ENCODE measurements around the gene CAPN9.

DNA sequence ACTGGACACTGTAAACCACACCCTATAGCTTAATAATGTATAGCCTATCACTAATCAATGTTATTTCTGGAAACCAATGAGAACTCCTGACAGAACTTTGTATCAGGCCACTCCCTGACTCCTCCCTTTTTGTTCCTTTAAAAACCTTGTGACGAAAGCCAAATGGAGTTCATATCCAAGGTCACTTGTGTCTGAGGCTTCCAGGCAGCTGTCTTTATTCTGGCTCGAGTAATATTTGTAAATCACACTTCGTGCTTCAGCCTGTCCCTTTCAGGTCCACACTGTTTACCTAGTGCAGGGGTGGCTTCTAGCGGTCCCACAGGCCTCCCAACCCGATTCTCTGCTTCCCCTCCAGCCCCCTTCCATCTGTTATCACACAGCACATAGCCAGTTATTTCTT is 16.2 kb upstream of the CAPN9 start:
- no peak for TF ChIP-seq ZNF561 (tag by site-specific recombination; IDR thresholded peaks at IDR 0.05; ENCODE audit: borderline replicate concordance)
- TF ChIP-seq KLF16 (tag by site-specific recombination; IDR thresholded peaks at IDR 0.05), result no peak
